Activated B cell treated with CpG ODN at 0.5 μM for 24 hours (primary cell): ENCODE results near the gene DCAF10. TPM values are rescaled to one million over a fixed set of nuclear protein-coding genes. Genes with fewer than 3 reads are reported as not detected.
A peak's percentile ranks its signal among the peaks of the same experiment; 100 is the strongest.
"Not testable (repeated sequence)": the region's sequence is repeated elsewhere in the genome, so short reads cannot be mapped to it uniquely, and the experiment has no call there.

Source experiments
- ATAC-seq: fragments of 200-7000 bp; cut with Tn5 transposase; one replicate; pipeline ENCODE4 v1.10.0; 2021; ENCODE audit warnings: low read depth, mild to moderate bottlenecking, moderate library complexity
- CTCF ChIA-PET: fragments of 350-600 bp; sonication (Branson Sonifier 250); formaldehyde crosslinking; loops from one replicate; lab custom pipeline; 2021; ENCODE audit warnings: antibody characterized with exemption; lab: Charles Lee
- POLR2A ChIA-PET: fragments of 350-600 bp; sonication (Branson Sonifier 250); formaldehyde crosslinking; loops from one replicate; lab custom pipeline; 2021; ENCODE audit warnings: antibody characterized with exemption; lab: Charles Lee
- DNase-seq: peaks from one replicate; pipeline ENCODE4 v3.0.0; 2022
- H3K27ac Mint-ChIP-seq: one replicate; pipeline ENCODE4 v1.8.0; 2020; ENCODE audit warnings: mixed read lengths
- H3K27me3 Mint-ChIP-seq: one replicate; pipeline ENCODE4 v1.8.0; 2021; ENCODE audit warnings: mixed read lengths
- H3K36me3 Mint-ChIP-seq: one replicate; pipeline ENCODE4 v1.8.0; 2021; ENCODE audit warnings: low read depth, mixed read lengths
- H3K4me1 Mint-ChIP-seq: one replicate; pipeline ENCODE4 v1.8.0; 2021; ENCODE audit warnings: mixed read lengths
- H3K4me3 Mint-ChIP-seq: one replicate; pipeline ENCODE4 v1.8.0; 2020; ENCODE audit warnings: mild to moderate bottlenecking, mixed read lengths
- H3K9me3 Mint-ChIP-seq: one replicate; pipeline ENCODE4 v1.8.0; 2020; ENCODE audit warnings: mixed read lengths
- CTCF ChIP-seq: fragments of 200-600 bp; IDR thresholded peaks from one replicate; pipeline ENCODE4 v1.8.0; 2022; ENCODE audit warnings: antibody characterized with exemption, mild to moderate bottlenecking
- intact Hi-C: fragments of 100-400 bp; cut with micrococcal nuclease; formaldehyde crosslinking; loops from one replicate; pipeline ENCODE4 v1.15.1; 2024
- total RNA-seq: library from RNA; stranded (reverse); gene quantifications from 2 replicates; pipeline ENCODE4 v1.2.3, GENCODE V29; 2022

Gene DCAF10, protein sequence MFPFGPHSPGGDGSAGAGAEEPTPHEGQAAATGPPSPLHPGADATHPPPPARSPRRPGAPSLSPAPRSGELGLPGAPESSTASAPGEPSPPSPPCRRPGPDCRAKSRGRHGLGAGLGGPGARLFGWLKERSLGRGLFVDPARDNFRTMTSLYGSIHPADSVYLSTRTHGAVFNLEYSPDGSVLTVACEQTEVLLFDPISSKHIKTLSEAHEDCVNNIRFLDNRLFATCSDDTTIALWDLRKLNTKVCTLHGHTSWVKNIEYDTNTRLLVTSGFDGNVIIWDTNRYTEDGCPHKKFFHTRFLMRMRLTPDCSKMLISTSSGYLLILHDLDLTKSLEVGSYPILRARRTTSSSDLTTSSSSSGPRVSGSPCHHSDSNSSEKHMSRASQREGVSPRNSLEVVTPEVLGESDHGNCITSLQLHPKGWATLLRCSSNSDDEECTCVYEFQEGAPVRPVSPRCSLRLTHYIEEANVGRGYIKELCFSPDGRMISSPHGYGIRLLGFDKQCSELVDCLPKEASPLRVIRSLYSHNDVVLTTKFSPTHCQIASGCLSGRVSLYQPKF
- total RNA-seq = 16.8 and 19.1 TPM in 2 replicates

GRCh38 chr9:37800631-37801286 lies at the start of gene DCAF10:
TSS of gene DCAF10 (plus strand) at chr9:37800797. CDS start at chr9:37800867, 70 bp downstream.
- Mint-ChIP-seq H3K27ac (peak within 1 kb of the TSS; percentile 89), H3K9me3 (no peaks in the 10 kb centered on the region), H3K4me3 (peak within 1 kb of the TSS; percentile 92), H3K36me3 (peaks cover 4% of the 10 kb centered on the region), H3K27me3 (no peaks in the 10 kb centered on the region), H3K4me1 (peaks cover 40% of the 10 kb centered on the region)
- TF ChIP-seq CTCF = no peak
- ChIA-PET CTCF (interaction anchor here (1.1 kb wide), 1 partner anchor 16 kb away, joined by 5 read pairs; the partner anchor contains the start of gene EXOSC3), POLR2A (interaction anchor here (0.5 to 3.5 kb wide), 9 partner anchors 11 to 1328 kb away, joined by 3 to 63 read pairs (median 3); partner anchors contain the start of genes EXOSC3 and POLR1E)
- intact Hi-C loops = loop anchor here (1.0 kb wide), 3 partner anchors 15 to 104 kb away; partner anchors contain the start of genes EXOSC3, SLC25A51 and TRMT10B
- peak; percentile 96 for DNase-seq
- peak; percentile 81 for ATAC-seq

GRCh38 chr9:37751186-37751585 lies 49.4 kb upstream of the DCAF10 start:
- Mint-ChIP-seq H3K27me3 (no peaks in the 10 kb centered on the region), H3K27ac (peak overlapping the region; percentile 14), H3K4me3 (no peak overlapping the region), H3K4me1 (peaks cover 22% of the 10 kb centered on the region), H3K9me3 (no peaks in the 10 kb centered on the region), H3K36me3 (peaks cover 1% of the 10 kb centered on the region)
- DNase-seq (no peak), ATAC-seq (no peak)
- TF ChIP-seq CTCF = no peak
- CTCF ChIA-PET = no interaction called here
- POLR2A ChIA-PET = interaction anchor here (0.6 kb wide), 1 partner anchor 607 kb away, joined by 4 read pairs; no protein-coding TSS in a partner anchor
- intact Hi-C loops = loop anchor here (10.0 kb wide), 1 partner anchor 1346 kb away; the partner anchor contains the start of gene RNF38

- ATAC-seq, H3K4me3 Mint-ChIP-seq, H3K27me3 Mint-ChIP-seq, H3K36me3 Mint-ChIP-seq, H3K9me3 Mint-ChIP-seq, DNase-seq, H3K27ac Mint-ChIP-seq, POLR2A ChIA-PET, CTCF ChIA-PET: not testable (repeated sequence)
- intact Hi-C loops = loop anchor here (10.0 kb wide), 1 partner anchor 1347 kb away; the partner anchor contains the start of gene RNF38
- peaks cover 22% of the 10 kb centered on the region for H3K4me1 Mint-ChIP-seq
These were observed 48.9 kb upstream of the DCAF10 start for GRCh38 chr9:37751704-37752103.

GRCh38 chr9:37752112-37752511 lies 48.5 kb upstream of the DCAF10 start:
- intact Hi-C loops = loop anchor here (10.0 kb wide), 1 partner anchor 1347 kb away; the partner anchor contains the start of gene RNF38
- ATAC-seq, H3K27me3 Mint-ChIP-seq, H3K36me3 Mint-ChIP-seq, CTCF ChIA-PET, H3K27ac Mint-ChIP-seq, DNase-seq, H3K9me3 Mint-ChIP-seq: not testable (repeated sequence)
- peaks cover 22% of the 10 kb centered on the region for H3K4me1 Mint-ChIP-seq
- H3K4me3 Mint-ChIP-seq = peak overlapping the region; percentile 96
- POLR2A ChIA-PET = interaction anchor here (1.5 kb wide), 1 partner anchor 160 kb away, joined by 4 read pairs; the partner anchor contains the start of gene TOMM5

- CTCF ChIA-PET = no interaction called here
- peak overlapping the region; percentile 96 for H3K4me3 Mint-ChIP-seq
- ATAC-seq = no peak
- POLR2A ChIA-PET = interaction anchor here (0.6 to 1.5 kb wide), 4 partner anchors 29 to 161 kb away, joined by 3 to 4 read pairs (median 4); partner anchors contain the start of genes EXOSC3 and TOMM5
- H3K27ac Mint-ChIP-seq = peak overlapping the region; percentile 89
- no peak for TF ChIP-seq CTCF
- peaks cover 5% of the 10 kb centered on the region for H3K36me3 Mint-ChIP-seq
- no peaks in the 10 kb centered on the region for H3K9me3 Mint-ChIP-seq
- H3K27me3 Mint-ChIP-seq = no peaks in the 10 kb centered on the region
- peaks cover 22% of the 10 kb centered on the region for H3K4me1 Mint-ChIP-seq
- intact Hi-C loops = loop anchor here (1.0 to 10.0 kb wide), 3 partner anchors 32 to 1348 kb away; partner anchors contain the start of genes DCAF10, EXOSC3 and RNF38
- DNase-seq = no peak
These were observed 47.7 kb upstream of the DCAF10 start for GRCh38 chr9:37752642-37753488.
